ENCODE data around the gene KBTBD12. TPM values are rescaled to one million over a fixed set of nuclear protein-coding genes. Genes with fewer than 3 reads are reported as not detected.

KBTBD12 gene
- total and polyA plus RNA-seq, 2 of the 13 experiments (the other 11 are each of a cell fraction or from before 2014, with no cell fraction given) = not detected

GRCh38 chr3:127911421-127911931, 3.6 kb upstream of the KBTBD12 start:
- Histone ChIP-seq H3K9ac (ENCODE audit: insufficient read depth, low read depth, low read length) (no peak overlapping the region), H3K9me3 (ENCODE audit: low read length) (no peaks in the 10 kb centered on the region), H3K79me2 (ENCODE audit: insufficient read depth, low read length) (no peaks in the 10 kb centered on the region), H3K4me3 (replicated peaks in 1 of 3; ENCODE audit: insufficient read depth in 1 of 3, low read depth in 2 of 3, low read length in 3 of 3) (no peak overlapping the region), H3K4me2 (ENCODE audit: low read depth, low read length) (no peak overlapping the region), H3K4me1 (ENCODE audit: insufficient read depth, low read length) (no peaks in the 10 kb centered on the region), H3K36me3 (replicated peaks in 1 of 2; ENCODE audit: control insufficient read depth in 1 of 2, insufficient read depth in 2 of 2, low read length in 2 of 2) (no peaks in the 10 kb centered on the region), H3K27ac (ENCODE audit: extremely low read length, insufficient read depth, low read length) (no peak overlapping the region), H4K20me1 (ENCODE audit: insufficient read depth, low read length) (no peaks in the 10 kb centered on the region), H2AFZ (ENCODE audit: low read length) (no peak overlapping the region), H3K27me3 (ENCODE audit: control insufficient read depth in 1 of 2, insufficient read depth in 2 of 2, low read length in 2 of 2) (no peaks in the 10 kb centered on the region; a peak in 2 of 5 replicates)
- ChIA-PET CTCF (ENCODE audit: low intra/inter-chr PET ratio, low total read pairs) (no interaction called here), POLR2A (no interaction called here)
- ATAC-seq (no peak), DNase-seq (ENCODE audit: low spot score) (no peak), FAIRE-seq (no peak)
- WGBS (ENCODE audit: low lambda C conversion rate) = 18% methylated on average over 8 of the region's 8 CpGs
- intact Hi-C loops (cut with micrococcal nuclease; ENCODE audit: unreplicated experiment) (no loop called here), in situ Hi-C loops (cut with HindIII; ENCODE audit: extremely low pct_ligation_motif_present, low pct_unique_long_range_greater_than_20kb) (no loop called here)
- BruUV-seq (replicated peaks) = no TSS peak
- TF ChIP-seq SALL1 (CRISPR knock-in tag; IDR thresholded peaks at IDR 0.05) (no peak), ZSCAN20 (CRISPR knock-in tag; IDR thresholded peaks at IDR 0.05; ENCODE audit: borderline replicate concordance) (no peak), PCBP2 (optimal IDR thresholded peaks at IDR 0.05; ENCODE audit: low read depth, low read length, poor library complexity, severe bottlenecking) (no peak), KLF6 (CRISPR knock-in tag; IDR thresholded peaks at IDR 0.05) (no peak), RFX1 (IDR thresholded peaks at IDR 0.05) (no peak), CBX5 (CRISPR knock-in tag; IDR thresholded peaks at IDR 0.05; ENCODE audit: borderline replicate concordance) (no peak), ADNP (CRISPR knock-in tag; IDR thresholded peaks at IDR 0.05) (no peak), ZNF614 (CRISPR knock-in tag; IDR thresholded peaks at IDR 0.05; ENCODE audit: borderline replicate concordance) (no peak), PRMT3 (CRISPR knock-in tag; IDR thresholded peaks at IDR 0.05; ENCODE audit: borderline replicate concordance, low read depth) (no peak), ELK4 (CRISPR knock-in tag; IDR thresholded peaks at IDR 0.05; ENCODE audit: borderline replicate concordance) (no peak), KLF13 (CRISPR knock-in tag; IDR thresholded peaks at IDR 0.05) (no peak), CCDC6 (CRISPR knock-in tag; IDR thresholded peaks at IDR 0.05) (no peak), SRSF1 (optimal IDR thresholded peaks at IDR 0.05; ENCODE audit: low read depth, low read length) (no peak)
- TF ChIP-seq, protein P1, sequence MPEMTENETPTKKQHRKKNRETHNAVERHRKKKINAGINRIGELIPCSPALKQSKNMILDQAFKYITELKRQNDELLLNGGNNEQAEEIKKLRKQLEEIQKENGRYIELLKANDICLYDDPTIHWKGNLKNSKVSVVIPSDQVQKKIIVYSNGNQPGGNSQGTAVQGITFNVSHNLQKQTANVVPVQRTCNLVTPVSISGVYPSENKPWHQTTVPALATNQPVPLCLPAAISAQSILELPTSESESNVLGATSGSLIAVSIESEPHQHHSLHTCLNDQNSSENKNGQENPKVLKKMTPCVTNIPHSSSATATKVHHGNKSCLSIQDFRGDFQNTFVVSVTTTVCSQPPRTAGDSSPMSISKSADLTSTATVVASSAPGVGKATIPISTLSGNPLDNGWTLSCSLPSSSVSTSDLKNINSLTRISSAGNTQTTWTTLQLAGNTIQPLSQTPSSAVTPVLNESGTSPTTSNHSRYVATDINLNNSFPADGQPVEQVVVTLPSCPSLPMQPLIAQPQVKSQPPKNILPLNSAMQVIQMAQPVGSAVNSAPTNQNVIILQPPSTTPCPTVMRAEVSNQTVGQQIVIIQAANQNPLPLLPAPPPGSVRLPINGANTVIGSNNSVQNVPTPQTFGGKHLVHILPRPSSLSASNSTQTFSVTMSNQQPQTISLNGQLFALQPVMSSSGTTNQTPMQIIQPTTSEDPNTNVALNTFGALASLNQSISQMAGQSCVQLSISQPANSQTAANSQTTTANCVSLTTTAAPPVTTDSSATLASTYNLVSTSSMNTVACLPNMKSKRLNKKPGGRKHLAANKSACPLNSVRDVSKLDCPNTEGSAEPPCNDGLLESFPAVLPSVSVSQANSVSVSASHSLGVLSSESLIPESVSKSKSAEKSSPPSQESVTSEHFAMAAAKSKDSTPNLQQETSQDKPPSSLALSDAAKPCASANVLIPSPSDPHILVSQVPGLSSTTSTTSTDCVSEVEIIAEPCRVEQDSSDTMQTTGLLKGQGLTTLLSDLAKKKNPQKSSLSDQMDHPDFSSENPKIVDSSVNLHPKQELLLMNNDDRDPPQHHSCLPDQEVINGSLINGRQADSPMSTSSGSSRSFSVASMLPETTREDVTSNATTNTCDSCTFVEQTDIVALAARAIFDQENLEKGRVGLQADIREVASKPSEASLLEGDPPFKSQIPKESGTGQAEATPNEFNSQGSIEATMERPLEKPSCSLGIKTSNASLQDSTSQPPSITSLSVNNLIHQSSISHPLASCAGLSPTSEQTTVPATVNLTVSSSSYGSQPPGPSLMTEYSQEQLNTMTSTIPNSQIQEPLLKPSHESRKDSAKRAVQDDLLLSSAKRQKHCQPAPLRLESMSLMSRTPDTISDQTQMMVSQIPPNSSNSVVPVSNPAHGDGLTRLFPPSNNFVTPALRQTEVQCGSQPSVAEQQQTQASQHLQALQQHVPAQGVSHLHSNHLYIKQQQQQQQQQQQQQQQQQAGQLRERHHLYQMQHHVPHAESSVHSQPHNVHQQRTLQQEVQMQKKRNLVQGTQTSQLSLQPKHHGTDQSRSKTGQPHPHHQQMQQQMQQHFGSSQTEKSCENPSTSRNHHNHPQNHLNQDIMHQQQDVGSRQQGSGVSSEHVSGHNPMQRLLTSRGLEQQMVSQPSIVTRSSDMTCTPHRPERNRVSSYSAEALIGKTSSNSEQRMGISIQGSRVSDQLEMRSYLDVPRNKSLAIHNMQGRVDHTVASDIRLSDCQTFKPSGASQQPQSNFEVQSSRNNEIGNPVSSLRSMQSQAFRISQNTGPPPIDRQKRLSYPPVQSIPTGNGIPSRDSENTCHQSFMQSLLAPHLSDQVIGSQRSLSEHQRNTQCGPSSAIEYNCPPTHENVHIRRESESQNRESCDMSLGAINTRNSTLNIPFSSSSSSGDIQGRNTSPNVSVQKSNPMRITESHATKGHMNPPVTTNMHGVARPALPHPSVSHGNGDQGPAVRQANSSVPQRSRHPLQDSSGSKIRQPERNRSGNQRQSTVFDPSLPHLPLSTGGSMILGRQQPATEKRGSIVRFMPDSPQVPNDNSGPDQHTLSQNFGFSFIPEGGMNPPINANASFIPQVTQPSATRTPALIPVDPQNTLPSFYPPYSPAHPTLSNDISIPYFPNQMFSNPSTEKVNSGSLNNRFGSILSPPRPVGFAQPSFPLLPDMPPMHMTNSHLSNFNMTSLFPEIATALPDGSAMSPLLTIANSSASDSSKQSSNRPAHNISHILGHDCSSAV (CRISPR knock-in tag; IDR thresholded peaks at IDR 0.05; ENCODE audit: borderline replicate concordance) = no peak
- TF ChIP-seq, protein P2, sequence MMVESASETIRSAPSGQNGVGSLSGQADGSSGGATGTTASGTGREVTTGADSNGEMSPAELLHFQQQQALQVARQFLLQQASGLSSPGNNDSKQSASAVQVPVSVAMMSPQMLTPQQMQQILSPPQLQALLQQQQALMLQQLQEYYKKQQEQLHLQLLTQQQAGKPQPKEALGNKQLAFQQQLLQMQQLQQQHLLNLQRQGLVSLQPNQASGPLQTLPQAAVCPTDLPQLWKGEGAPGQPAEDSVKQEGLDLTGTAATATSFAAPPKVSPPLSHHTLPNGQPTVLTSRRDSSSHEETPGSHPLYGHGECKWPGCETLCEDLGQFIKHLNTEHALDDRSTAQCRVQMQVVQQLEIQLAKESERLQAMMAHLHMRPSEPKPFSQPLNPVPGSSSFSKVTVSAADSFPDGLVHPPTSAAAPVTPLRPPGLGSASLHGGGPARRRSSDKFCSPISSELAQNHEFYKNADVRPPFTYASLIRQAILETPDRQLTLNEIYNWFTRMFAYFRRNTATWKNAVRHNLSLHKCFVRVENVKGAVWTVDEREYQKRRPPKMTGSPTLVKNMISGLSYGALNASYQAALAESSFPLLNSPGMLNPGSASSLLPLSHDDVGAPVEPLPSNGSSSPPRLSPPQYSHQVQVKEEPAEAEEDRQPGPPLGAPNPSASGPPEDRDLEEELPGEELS (CRISPR knock-in tag; IDR thresholded peaks at IDR 0.05) = no peak

All from HepG2 (cell line).